G401.6 (cell line): ENCODE data around the gene CAMTA1.
"Not testable (repeated sequence)": the region's sequence is repeated elsewhere in the genome, so short reads cannot be mapped to it uniquely, and the experiment has no call there.

Source experiments
- FAIRE-seq: peaks from 2 replicates; lab custom pipeline; 2012; peaks lifted over from hg19 to GRCh38; lab: Jason Lieb, UNC

CAMTA1 gene

GRCh38 chr1:6810146-6810734 is 25.0 kb downstream of the CAMTA1 start:
- FAIRE-seq = not testable (repeated sequence)

GRCh38 chr1:6811583-6811982 is 26.3 kb downstream of the CAMTA1 start:
- FAIRE-seq = no peak

DNA sequence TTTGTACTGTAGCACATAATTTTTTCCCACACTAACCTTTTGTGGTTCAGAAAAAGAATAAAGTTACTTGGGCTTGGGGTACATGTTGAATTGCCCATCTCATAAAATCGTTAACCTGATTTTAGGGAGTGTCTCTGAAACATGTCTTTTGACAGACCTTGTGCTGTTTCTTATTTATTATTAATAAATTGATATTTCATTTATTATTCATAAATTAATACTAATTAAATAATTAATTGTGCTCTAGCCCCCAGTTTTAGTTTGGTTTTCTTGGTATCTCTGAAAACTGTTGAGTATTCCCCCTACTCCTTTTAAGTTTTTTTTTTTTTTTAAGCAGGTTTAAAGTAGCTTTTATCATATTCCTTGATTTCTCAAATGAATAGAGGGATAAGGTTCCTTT is 27.9 kb downstream of the CAMTA1 start:
- FAIRE-seq = no peak

- no peak for FAIRE-seq
Observed at GRCh38 chr1:6815726-6816125, 30.5 kb downstream of the CAMTA1 start.

- FAIRE-seq = no peak
Observed at GRCh38 chr1:6819246-6820040, 34.2 kb downstream of the CAMTA1 start.

- FAIRE-seq = peak; percentile 55
Observed at GRCh38 chr1:6820899-6821298, 35.6 kb downstream of the CAMTA1 start.

GRCh38 chr1:6822530-6823359 is 37.5 kb downstream of the CAMTA1 start:
- FAIRE-seq = no peak

DNA sequence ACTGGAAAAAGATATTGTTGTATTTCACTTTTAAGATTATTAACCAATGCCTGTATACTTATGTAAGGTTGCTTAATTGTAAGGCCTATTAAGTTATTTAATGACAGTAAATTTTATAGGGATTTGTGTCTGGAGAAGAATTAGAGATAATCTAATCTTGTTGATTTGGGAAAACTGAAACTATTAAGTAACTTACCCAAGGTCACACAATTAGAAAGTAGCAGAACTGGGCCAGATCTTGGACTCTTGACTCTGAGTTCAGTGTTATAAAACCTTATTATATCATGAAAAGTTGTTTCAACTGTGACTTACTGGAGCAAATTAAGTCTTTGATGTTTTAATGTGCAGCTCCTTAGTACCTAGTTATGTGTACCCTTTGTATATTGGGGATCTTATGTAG is 38.5 kb downstream of the CAMTA1 start:
- FAIRE-seq = no peak

DNA sequence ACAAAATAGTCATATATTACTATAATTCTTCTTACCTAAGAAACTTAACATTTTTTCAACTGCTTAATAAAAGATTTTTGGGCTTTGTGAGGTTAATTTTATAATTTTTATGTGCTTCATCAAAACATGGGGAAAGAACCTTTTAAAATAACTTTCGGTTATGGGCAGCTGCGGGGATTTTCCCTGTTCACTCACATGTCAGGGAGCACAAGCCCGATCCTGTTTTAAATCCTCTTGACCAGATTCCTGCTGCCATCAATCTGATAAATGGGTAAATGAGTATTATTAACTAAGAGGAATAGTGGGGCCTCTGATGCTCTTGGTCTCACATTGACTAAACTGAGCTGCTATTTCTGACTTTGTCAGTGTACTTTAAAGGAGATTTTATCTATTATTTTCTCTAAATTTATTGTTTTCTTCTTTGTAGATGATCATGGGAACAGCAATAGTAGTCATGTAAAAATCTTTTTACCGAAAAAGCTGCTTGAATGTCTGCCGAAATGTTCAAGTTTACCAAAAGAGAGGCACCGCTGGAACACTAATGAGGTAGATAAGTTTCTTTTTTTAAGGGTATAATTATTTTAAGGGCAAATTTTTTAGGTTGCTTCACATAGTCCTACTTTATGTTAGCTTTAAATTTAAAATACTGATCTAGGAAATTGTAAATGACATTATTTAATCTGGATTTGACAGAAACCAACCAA is 39.6 kb downstream of the CAMTA1 start:
- FAIRE-seq = no peak

GRCh38 chr1:6825828-6826227 is 40.6 kb downstream of the CAMTA1 start:
- FAIRE-seq = no peak

DNA sequence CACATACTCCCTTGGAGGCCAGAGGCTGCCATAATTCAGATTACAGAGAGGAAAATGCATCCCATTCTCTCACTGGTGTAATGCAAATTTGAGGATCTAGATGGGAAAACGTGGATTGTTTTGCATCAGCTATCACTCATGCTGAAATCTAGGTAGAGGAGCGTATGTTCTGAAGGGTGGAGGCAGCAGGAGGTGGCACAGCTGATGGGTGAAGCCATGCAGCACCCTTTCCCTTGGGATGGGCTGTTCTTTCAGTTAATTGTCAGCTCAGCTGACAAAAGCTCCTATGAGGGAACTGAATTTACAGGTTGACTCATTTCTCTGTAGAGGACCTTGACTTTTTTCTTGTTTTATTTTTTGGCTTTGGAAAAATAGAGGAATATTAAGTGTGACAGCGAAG is 41.8 kb downstream of the CAMTA1 start:
- no peak for FAIRE-seq

DNA sequence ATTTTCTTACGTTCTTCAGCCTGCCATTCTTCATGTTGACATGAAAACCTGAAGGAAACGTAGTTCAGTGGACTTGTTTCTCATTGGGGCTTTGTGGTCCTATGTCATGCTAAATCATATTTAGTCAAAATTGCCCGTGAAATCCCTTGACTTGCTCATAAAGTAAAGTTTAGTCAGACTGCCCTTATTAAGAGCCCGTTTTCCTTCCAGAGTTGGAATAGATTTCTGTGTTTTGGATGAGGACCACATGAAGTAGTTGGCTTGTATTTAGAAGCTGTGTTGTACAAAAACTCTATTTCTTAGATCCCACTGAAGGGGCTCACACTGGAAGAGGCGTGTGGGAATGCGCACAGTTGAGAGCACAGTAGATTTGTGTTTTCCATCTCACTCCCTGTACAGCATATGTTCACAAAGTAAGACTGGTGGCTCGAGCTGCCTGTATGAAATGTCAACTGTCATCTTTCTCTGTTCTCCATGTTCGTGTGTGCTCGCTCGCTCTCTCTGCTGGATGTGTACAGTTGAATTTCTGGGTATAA is 42.4 kb downstream of the CAMTA1 start:
- no peak for FAIRE-seq

- no peak for FAIRE-seq
Observed at GRCh38 chr1:6831366-6831765, 46.1 kb downstream of the CAMTA1 start.

DNA sequence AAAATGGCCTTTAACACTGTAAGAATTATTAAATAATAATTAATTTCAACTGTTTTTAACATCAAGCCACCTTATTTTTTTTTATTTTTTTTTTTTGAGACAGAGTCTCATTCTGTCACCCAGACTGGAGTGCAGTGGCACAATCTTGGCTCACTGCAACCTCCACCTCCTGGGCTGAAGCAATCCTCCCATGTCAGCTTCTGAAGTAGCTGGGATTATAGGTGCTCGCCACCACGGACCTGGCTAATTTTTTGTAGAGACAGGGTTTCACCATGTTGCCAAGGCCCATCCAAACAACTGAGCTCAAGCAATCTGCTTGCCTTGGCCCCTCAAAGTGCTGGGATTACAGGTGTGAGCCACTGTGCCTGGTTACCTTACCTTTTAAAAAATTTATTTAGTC is 46.8 kb downstream of the CAMTA1 start:
- FAIRE-seq = not testable (repeated sequence)

GRCh38 chr1:6832531-6833188 is 47.4 kb downstream of the CAMTA1 start:
- peak; percentile 17 for FAIRE-seq

GRCh38 chr1:6833804-6834203 is 48.5 kb downstream of the CAMTA1 start:
- no peak for FAIRE-seq

DNA sequence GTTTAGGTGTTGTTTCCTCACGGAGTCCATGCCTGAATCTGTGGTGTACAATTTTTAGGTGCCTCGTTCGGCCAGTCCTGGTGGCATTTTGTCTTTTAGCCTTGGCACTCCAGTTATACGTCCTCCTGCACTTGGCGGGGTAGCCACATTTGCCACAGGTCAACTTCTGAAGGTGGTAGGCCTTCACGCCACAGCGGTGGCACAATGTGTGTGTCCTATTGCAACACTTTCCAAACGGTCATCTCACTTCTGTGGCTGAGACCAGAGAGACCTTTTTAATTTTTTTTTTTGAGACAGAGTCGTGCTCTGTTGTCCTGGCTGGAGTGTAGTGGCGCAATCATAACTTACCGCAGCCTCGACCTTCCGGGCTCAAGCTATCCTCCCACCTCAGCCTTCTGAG is 49.1 kb downstream of the CAMTA1 start:
- FAIRE-seq = no peak

DNA sequence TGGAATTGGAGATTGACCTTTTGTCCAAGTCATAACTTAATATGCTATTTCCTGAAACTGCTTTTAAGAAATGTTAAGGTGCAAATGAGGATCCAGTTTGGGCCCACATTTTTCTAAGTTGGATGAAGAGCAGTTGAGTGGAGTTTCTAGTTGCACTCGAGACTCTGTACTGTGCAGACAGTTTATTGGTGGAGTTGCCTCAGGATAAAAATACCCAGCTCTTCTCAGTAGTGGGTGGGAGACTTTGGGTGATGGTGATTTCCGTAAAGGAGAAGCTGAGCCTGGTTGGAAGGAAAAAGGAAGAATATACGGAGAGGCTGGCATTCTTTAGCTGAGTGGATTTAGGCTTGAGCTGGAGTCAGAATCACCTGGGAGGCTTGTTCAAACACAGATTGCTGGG is 49.9 kb downstream of the CAMTA1 start:
- FAIRE-seq = no peak

GRCh38 chr1:6842301-6842700 is 57.0 kb downstream of the CAMTA1 start:
- FAIRE-seq = no peak

DNA sequence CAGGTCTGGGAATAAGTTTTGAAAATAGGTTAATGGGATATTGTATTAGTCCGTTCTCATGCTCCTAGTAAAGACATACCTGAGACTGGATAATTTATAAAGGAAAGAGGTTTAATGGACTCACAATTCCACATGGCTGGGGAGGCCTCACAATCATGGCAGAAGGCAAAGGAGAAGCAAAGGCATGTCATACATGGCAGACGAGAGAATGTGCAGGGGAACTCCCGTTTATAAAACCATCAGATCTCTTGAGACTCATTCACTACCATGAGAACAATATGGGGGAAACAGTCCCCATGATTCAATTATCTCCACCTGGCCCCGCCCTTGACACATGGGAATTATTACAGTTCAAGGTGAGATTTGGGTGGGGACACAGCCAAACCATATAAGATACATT is 60.5 kb downstream of the CAMTA1 start:
- not testable (repeated sequence) for FAIRE-seq

GRCh38 chr1:6848816-6849215 is 63.6 kb downstream of the CAMTA1 start:
- FAIRE-seq = no peak

DNA sequence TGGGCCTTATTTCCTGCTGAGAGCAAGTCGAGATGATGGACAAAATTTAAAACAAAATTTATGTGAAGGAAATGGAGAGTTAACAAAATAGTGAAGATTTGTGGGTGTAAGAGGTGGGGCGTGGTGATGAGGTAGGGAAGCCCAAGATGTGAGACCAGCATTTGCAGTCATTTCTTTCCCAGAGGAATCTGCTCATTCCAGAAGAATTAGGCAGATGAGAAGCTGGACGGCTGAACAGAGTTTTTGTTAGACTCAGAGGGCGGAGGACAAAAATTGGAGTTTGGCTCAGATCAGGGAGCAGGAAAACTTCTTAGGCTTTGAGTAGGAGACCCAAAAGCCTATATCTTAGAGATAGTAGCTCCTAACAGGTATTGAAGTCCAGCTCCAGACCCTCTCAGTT is 65.3 kb downstream of the CAMTA1 start:
- no peak for FAIRE-seq
